NCI-H774 (cell line): ENCODE measurements around the gene SLCO2A1.

Experiments
- DNase-seq: peaks from one replicate; lab custom pipeline; 2025; lab: John Stamatoyannopoulos, UW

Gene SLCO2A1

DNA sequence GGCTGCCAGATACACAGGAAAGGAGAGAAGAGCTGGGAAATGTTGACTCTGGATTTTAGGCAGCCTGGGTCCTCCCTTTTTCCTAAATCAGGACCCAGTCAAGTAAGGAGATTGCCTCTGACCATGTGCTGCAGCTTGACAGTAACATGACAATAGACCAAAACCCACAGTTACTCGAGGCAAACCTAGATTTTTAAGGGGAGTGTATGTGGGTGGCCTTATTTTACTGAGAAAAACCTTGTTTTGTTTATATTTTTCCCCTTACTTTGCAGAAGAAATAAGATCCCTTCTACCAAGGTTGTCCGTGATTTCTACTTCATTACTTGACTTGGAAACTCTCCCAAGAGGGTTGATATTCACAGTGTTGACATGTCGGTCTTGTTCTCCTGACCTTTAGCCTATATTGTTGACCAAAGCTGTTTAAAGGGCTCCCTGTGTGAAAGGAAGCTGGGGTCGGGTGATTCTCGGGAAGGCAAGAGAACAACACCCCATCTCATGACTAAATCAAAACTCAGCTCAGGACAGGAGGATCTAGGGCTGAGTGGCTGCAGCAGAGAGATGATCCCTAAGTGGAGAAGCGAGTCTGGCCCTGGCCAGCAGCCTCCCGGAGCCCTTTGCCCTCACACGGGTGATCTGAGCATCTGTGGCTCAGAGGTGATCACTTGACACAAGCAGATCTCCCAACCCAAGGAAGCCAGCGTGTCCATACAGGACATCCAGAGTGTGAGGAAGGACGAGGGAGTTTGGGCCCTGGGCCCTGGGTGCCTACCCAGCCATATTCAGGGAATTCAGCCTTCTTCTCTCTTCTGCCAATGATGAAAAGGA is 31.0 kb upstream of the SLCO2A1 start:
- no peak for DNase-seq

GRCh38 chr3:134059671-134060560 is 30.2 kb upstream of the SLCO2A1 start:
- DNase-seq: no peak

GRCh38 chr3:134059035-134059601 is 29.4 kb upstream of the SLCO2A1 start:
- no peak for DNase-seq

- no peak for DNase-seq
Measured at GRCh38 chr3:134057654-134058110, 28.0 kb upstream of the SLCO2A1 start.

GRCh38 chr3:134057006-134057653 is 27.4 kb upstream of the SLCO2A1 start:
- no peak for DNase-seq

- no peak for DNase-seq
Measured at GRCh38 chr3:134056464-134056891, 26.8 kb upstream of the SLCO2A1 start.

DNA sequence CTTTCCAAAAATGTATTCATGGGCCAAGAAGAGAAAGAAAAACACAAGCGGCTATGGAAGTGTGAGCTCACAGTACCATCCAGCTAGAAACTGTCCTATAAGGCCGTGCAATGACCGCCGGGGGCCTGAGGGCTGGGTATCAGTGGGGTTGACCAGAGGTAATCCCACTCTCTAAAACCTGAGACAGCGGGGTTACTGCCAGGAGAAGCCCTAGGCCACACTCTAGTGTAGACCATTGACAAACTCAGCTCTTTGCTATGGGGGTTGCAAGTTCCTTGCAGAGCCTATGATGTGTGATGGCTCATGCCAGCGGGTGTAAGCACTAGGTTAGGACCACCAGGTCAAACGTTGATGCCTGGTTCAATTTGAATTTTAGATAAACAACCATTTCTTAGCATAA is 25.9 kb upstream of the SLCO2A1 start:
- no peak for DNase-seq

DNA sequence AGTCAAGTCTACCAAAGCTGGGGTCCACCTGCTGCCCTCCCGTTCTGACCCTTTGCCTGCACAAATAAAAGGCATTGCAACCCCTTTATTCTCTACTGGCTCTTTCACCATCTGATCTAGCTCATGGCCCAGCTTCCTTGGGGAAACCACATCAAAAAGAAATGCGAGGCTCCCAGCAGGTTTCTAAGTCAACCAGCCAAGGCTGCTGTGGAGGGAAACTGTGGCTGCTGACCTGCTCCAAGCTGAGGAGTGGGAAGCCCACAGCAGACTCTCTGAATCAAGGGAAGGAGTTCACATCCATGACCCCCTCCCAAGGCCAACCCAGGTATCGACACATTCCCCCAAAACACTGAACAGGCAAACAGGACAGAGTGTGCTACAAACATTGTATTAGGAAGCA is 25.2 kb upstream of the SLCO2A1 start:
- DNase-seq: no peak

DNA sequence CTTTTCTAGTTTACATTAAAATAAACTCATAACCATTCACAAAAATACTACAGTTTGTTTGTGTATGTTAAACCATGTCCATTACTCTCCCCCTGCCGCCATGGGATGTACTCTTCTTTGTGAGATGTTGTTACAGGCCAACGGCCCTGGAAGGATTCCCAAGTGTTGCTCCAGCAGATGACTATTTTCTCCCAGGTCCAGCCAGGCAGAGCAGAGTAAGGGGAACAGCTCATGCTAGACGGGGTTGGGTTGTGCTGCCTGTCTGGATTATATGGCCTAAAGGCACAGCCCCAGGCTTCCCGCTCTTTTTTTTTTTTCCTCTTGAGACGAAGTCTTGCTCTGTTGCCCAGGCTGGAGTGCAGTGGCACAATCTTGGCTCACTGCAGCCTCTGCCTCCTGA is 24.5 kb upstream of the SLCO2A1 start:
- no peak for DNase-seq

- DNase-seq: no peak
Measured at GRCh38 chr3:134052370-134052769, 22.6 kb upstream of the SLCO2A1 start.

- no peak for DNase-seq
Measured at GRCh38 chr3:134049676-134050075, 20.0 kb upstream of the SLCO2A1 start.

DNA sequence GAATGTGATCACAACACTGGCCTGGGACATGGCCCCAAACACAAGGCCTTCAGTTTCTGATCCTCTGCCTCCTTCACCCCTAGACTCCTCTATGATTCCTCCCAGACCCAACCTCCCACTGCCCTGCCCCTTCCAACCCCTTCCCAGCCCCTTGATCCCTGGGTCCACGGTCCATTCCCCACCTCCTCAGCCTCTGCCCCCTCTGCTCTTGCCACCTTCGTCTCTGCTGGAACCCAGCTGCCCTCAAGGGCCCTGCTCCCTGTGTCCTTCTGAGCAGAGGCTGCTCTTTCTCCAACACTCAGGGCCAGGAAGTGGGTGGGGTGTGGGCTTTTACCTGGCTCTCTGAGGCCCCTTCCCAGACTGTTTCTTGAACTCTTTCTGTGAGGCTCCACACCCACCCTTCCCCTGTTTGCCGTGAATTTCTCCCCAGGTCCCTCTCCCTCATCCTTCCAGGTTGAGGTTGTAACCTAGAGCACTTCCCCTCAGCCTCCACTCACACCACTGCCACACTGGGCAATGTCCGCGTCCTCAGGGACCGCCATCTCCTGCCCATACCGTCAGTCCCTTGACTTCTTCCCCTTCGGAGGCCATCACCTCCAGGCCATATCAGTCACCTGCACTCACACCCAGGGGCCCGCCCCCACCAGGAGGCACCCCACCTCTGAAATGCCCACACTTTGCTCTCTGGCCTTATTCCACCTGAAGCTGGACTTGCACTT is 18.7 kb upstream of the SLCO2A1 start:
- no peak for DNase-seq

GRCh38 chr3:134044459-134044858 is 14.7 kb upstream of the SLCO2A1 start:
- DNase-seq: no peak

- DNase-seq: no peak
Measured at GRCh38 chr3:134040066-134040465, 10.3 kb upstream of the SLCO2A1 start.

- no peak for DNase-seq
Measured at GRCh38 chr3:134039161-134039862, 9.6 kb upstream of the SLCO2A1 start.

- DNase-seq: no peak
Measured at GRCh38 chr3:134038716-134039115, 9.0 kb upstream of the SLCO2A1 start.

- DNase-seq: no peak
Measured at GRCh38 chr3:134038071-134038491, 8.4 kb upstream of the SLCO2A1 start.

- DNase-seq: no peak
Measured at GRCh38 chr3:134037168-134037567, 7.4 kb upstream of the SLCO2A1 start.

GRCh38 chr3:134036291-134036690 is 6.6 kb upstream of the SLCO2A1 start:
- DNase-seq: no peak

DNA sequence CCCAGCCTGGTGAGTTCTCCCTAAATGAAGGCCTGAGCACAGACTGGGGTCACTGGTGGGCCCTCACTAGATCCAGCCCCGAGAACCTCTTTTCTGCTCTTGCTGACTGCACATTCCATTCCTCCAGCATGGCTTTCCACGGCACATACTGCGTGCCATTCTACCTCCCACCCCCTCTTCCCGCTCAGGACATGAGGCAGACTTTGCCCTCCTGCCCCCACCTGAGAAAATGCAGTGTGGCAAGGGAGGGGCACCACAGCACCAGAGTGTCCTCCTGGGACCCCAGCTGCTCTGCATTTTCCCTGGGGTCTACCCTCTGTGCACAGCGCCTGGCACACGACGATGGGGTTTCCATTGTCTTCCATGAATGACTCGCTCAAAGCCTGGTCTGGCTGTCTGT is 6.1 kb upstream of the SLCO2A1 start:
- DNase-seq: no peak
